Right renal pelvis (tissue), 4 donors: Measurements from ENCODE around the gene CYSRT1. TPM values are rescaled to one million over a fixed set of nuclear protein-coding genes. Genes with fewer than 3 reads are reported as not detected.

Source experiments
- DNase-seq, 4 donors: peaks; one replicate each; pipeline ENCODE4 v3.0.0-alpha.2; 2013; ENCODE audit warnings: low read depth in 4 of 4, low spot score in 3 of 4, missing footprints in 1 of 4
- polyA plus RNA-seq, 4 donors: library from polyadenylated mRNA; unstranded; fragments of 120-200 nt; gene quantifications; one replicate each; pipeline ENCODE4 v1.2.1, GENCODE V29; 2013; ENCODE audit not compliant: insufficient read length in 4 of 4

Gene CYSRT1
- 10 to 100 TPM in 2 of 4 donors, 1 to 10 TPM in 2; 4.9 to 14.2 (median 10.8) TPM for polyA plus RNA-seq

GRCh38 chr9:137224830-137225694 lies at the start of gene CYSRT1:
TSS of gene CYSRT1 (plus strand) at chr9:137225174. CDS start at chr9:137225622, 448 bp downstream.
- no peak for DNase-seq

GRCh38 chr9:137175345-137175961 lies 49.5 kb upstream of the CYSRT1 start:
- DNase-seq: no peak

- no peak for DNase-seq
Observed at GRCh38 chr9:137176302-137177182, 48.4 kb upstream of the CYSRT1 start.

GRCh38 chr9:137178201-137178938 lies 46.6 kb upstream of the CYSRT1 start:
- DNase-seq: no peak

- DNase-seq: no peak
Observed at GRCh38 chr9:137178939-137179630, 45.9 kb upstream of the CYSRT1 start.

- no peak for DNase-seq
Observed at GRCh38 chr9:137179761-137180160, 45.2 kb upstream of the CYSRT1 start.

GRCh38 chr9:137180491-137180890 lies 44.5 kb upstream of the CYSRT1 start:
- no peak for DNase-seq

- no peak for DNase-seq
Observed at GRCh38 chr9:137181680-137182079, 43.3 kb upstream of the CYSRT1 start.

GRCh38 chr9:137182836-137183235 lies 42.1 kb upstream of the CYSRT1 start:
- no peak for DNase-seq

GRCh38 chr9:137183980-137184595 lies 40.9 kb upstream of the CYSRT1 start:
- no peak for DNase-seq

GRCh38 chr9:137184881-137185660 lies 39.9 kb upstream of the CYSRT1 start:
- no peak for DNase-seq

GRCh38 chr9:137185921-137186320 lies 39.1 kb upstream of the CYSRT1 start:
- no peak for DNase-seq

GRCh38 chr9:137186385-137186784 lies 38.6 kb upstream of the CYSRT1 start:
- DNase-seq: no peak

GRCh38 chr9:137187386-137187785 lies 37.6 kb upstream of the CYSRT1 start:
- no peak for DNase-seq

- no peak for DNase-seq
Observed at GRCh38 chr9:137188086-137188489, 36.9 kb upstream of the CYSRT1 start.

GRCh38 chr9:137188490-137189296 lies 36.3 kb upstream of the CYSRT1 start, which contains the start of the genes ANAPC2 and SSNA1:
TSS of gene ANAPC2 (minus strand) at chr9:137188560. CDS start at chr9:137188532, 28 bp downstream.
TSS of gene SSNA1 (plus strand) at chr9:137188676. CDS start at chr9:137188727, 51 bp downstream.
- peak; percentile 89 to 98 (median 92) for DNase-seq
